ENCODE data around the gene NOP53. TPM values are rescaled to one million over a fixed set of nuclear protein-coding genes. Genes with fewer than 3 reads are reported as not detected.

NOP53 gene
- total and polyA plus RNA-seq, 9 of the 15 experiments (the other 6 are each of a cell fraction or from before 2014, with no cell fraction given), result 6.5 to 274 (median 145) TPM

GRCh38 chr19:47711652-47712242 is 33.6 kb upstream of the NOP53 start (continued):
- TF ChIP-seq EWSR1 (IDR thresholded peaks at IDR 0.05; ENCODE audit: borderline replicate concordance, low read depth, partially characterized antibody) (no peak), ZNF3 (CRISPR knock-in tag; IDR thresholded peaks at IDR 0.05) (no peak), BRD9 (IDR thresholded peaks at IDR 0.05; ENCODE audit: low read depth, partially characterized antibody) (no peak), ZNF311 (CRISPR knock-in tag; IDR thresholded peaks at IDR 0.05) (no peak), ZNF707 (CRISPR knock-in tag; conservative IDR thresholded peaks at IDR 0.05) (no peak), RBM25 (IDR thresholded peaks at IDR 0.05; ENCODE audit: low read depth, low read length, severe bottlenecking) (peak; percentile 72), CTBP1 (IDR thresholded peaks at IDR 0.05; ENCODE audit: borderline replicate concordance) (no peak), KDM1A (IDR thresholded peaks at IDR 0.05) (peak; percentile 59 to 61; a peak in 3 of 4 replicates), ZNF436 (CRISPR knock-in tag; IDR thresholded peaks at IDR 0.05) (peak; percentile 81), XRCC3 (IDR thresholded peaks at IDR 0.05) (no peak), POLR3A (IDR thresholded peaks at IDR 0.05; ENCODE audit: borderline replicate concordance, extremely low read depth, insufficient read depth, insufficient read length) (no peak)
- TF ChIP-seq, protein P1, sequence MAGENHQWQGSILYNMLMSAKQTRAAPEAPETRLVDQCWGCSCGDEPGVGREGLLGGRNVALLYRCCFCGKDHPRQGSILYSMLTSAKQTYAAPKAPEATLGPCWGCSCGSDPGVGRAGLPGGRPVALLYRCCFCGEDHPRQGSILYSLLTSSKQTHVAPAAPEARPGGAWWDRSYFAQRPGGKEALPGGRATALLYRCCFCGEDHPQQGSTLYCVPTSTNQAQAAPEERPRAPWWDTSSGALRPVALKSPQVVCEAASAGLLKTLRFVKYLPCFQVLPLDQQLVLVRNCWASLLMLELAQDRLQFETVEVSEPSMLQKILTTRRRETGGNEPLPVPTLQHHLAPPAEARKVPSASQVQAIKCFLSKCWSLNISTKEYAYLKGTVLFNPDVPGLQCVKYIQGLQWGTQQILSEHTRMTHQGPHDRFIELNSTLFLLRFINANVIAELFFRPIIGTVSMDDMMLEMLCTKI (IDR thresholded peaks at IDR 0.05; ENCODE audit: partially characterized antibody), result no peak
- TF ChIP-seq, protein P2, sequence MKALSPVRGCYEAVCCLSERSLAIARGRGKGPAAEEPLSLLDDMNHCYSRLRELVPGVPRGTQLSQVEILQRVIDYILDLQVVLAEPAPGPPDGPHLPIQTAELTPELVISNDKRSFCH (CRISPR knock-in tag; IDR thresholded peaks at IDR 0.05), result no peak
- TF ChIP-seq, protein P2 (tag; IDR thresholded peaks at IDR 0.05), result no peak
